Keratinocyte (primary cell): ENCODE measurements around the gene MMP28. TPM values are rescaled to one million over a fixed set of nuclear protein-coding genes. Genes with fewer than 3 reads are reported as not detected.

Experiments used
- DNase-seq: peaks from one replicate; pipeline ENCODE4 v3.0.0-alpha.2; 2011; ENCODE audit warnings: low read depth, missing footprints, low spot score
- FAIRE-seq: peaks from 2 replicates; lab custom pipeline; 2011; peaks lifted over from hg19 to GRCh38; lab: Jason Lieb, UNC
- H2AFZ ChIP-seq: 2 replicates; pipeline ENCODE4 v1.6.0; 2012; ENCODE audit warnings: low read length, control low read depth, inconsistent platforms; ENCODE audit not compliant: control insufficient read depth
- H3K27ac ChIP-seq: 2 replicates; pipeline ENCODE4 v1.5.1; 2011; ENCODE audit warnings: low read length; ENCODE audit not compliant: control insufficient read depth, insufficient read depth
- H3K27me3 ChIP-seq: 3 replicates; pipeline ENCODE4 v1.6.0; 2011; ENCODE audit warnings: low read length; ENCODE audit not compliant: control insufficient read depth, insufficient read depth; ENCODE audit errors: extremely low read depth
- H3K36me3 ChIP-seq, 2 experiments: 2 replicates in 1 of 2; 3 replicates in 1 of 2; pipeline ENCODE4 v1.5.1; 2011; ENCODE audit warnings: low read length in 2 of 2, mild to moderate bottlenecking in 1 of 2; ENCODE audit not compliant: control insufficient read depth in 2 of 2, insufficient read depth in 2 of 2; ENCODE audit errors: extremely low read depth in 1 of 2
- H3K4me1 ChIP-seq: 3 replicates; pipeline ENCODE4 v1.5.1; 2011; ENCODE audit warnings: low read length; ENCODE audit not compliant: control insufficient read depth, insufficient read depth; ENCODE audit errors: extremely low read depth
- H3K4me2 ChIP-seq: 3 replicates; pipeline ENCODE4 v1.6.0; 2011; ENCODE audit warnings: low read depth, low read length; ENCODE audit not compliant: control insufficient read depth, insufficient read depth; ENCODE audit errors: extremely low read depth
- H3K4me3 ChIP-seq, 3 experiments: fragments of 200-600 bp in 1 of 3; sonication (generic) in 1 of 3; 2 replicates in 2 of 3; 3 replicates in 1 of 3; pipeline ENCODE4 v1.5.1; 2011 to 2016; ENCODE audit warnings: low read length in 3 of 3, mild to moderate bottlenecking in 3 of 3, control low read depth in 2 of 3, inconsistent platforms in 1 of 3, low read depth in 1 of 3, mixed read lengths in 1 of 3, mixed run types in 1 of 3, moderate library complexity in 1 of 3; ENCODE audit not compliant: control insufficient read depth in 2 of 3, insufficient read depth in 2 of 3; ENCODE audit errors: extremely low read depth in 1 of 3
- H3K79me2 ChIP-seq: 2 replicates; pipeline ENCODE4 v1.6.0; 2012; ENCODE audit warnings: low read length; ENCODE audit not compliant: control insufficient read depth, insufficient read depth
- H3K9ac ChIP-seq: 3 replicates; pipeline ENCODE4 v1.6.0; 2011; ENCODE audit warnings: low read length; ENCODE audit not compliant: control insufficient read depth, insufficient read depth; ENCODE audit errors: extremely low read depth
- H3K9me1 ChIP-seq: 3 replicates; pipeline ENCODE4 v1.6.0; 2011; ENCODE audit warnings: low read length; ENCODE audit not compliant: control insufficient read depth, insufficient read depth; ENCODE audit errors: extremely low read depth
- H3K9me3 ChIP-seq: 2 replicates; pipeline ENCODE4 v1.5.1; 2012; ENCODE audit warnings: low read depth, low read length; ENCODE audit not compliant: control insufficient read depth
- H4K20me1 ChIP-seq: 3 replicates; pipeline ENCODE4 v1.6.0; 2011; ENCODE audit warnings: low read length; ENCODE audit not compliant: control insufficient read depth, insufficient read depth; ENCODE audit errors: extremely low read depth
- CTCF ChIP-seq, 3 experiments: IDR thresholded peaks in 1 of 3; conservative IDR thresholded peaks in 1 of 3; optimal IDR thresholded peaks in 1 of 3; 2 replicates in 2 of 3; 3 replicates in 1 of 3; pipeline versions ENCODE3 to v1.5.1; 2011; ENCODE audit warnings: low read length in 3 of 3, mild to moderate bottlenecking in 3 of 3, moderate library complexity in 2 of 3, control low read depth in 1 of 3, inconsistent platforms in 1 of 3; ENCODE audit not compliant: insufficient read depth in 2 of 3; ENCODE audit errors: extremely low read depth in 1 of 3
- EZH2 ChIP-seq: IDR thresholded peaks from one replicate; pipeline ENCODE4 v1.6.1; 2012; ENCODE audit warnings: inconsistent platforms, mild to moderate bottlenecking, low read length, moderate library complexity
- dilution Hi-C: fragments of 300-500 bp; cut with MboI; formaldehyde crosslinking; loops from one replicate; pipeline ENCODE4 v1.7.0; 2020; ENCODE audit warnings: low sequenced_read_pairs; ENCODE audit not compliant: extremely low pct_ligation_motif_present
- polyA plus RNA-seq, 5 experiments: library from polyadenylated mRNA; depleted of rRNA in 3 of 5; stranded (reverse) in 3 of 5; stranded (forward) in 1 of 5; unstranded in 1 of 5; fragments of >200 nt; gene quantifications; 1 replicate in 1 of 5; 2 replicates in 3 of 5; 3 replicates in 1 of 5; pipeline versions ENCODE4 v1.2.1 to v1.2.3, GENCODE V29; 2011 to 2012; ENCODE audit warnings: missing spikeins in 2 of 5, low read depth in 1 of 5, low replicate concordance in 1 of 5

The MMP28 gene
- polyA plus RNA-seq, 1 donor (not counting 4 experiments of a cell fraction or from before 2014, with no cell fraction given): 21.3 TPM

- Histone ChIP-seq H4K20me1 (no peaks in the 10 kb centered on the region), H3K27ac (no peak overlapping the region), H3K4me1 (peaks cover 27% of the 10 kb centered on the region), H3K9me1 (no peaks in the 10 kb centered on the region), H3K79me2 (no peaks in the 10 kb centered on the region), H3K9ac (no peak overlapping the region), H3K36me3 (no peaks in the 10 kb centered on the region), H3K4me2 (no peak overlapping the region), H3K4me3 (no peak overlapping the region), H2AFZ (no peak overlapping the region), H3K27me3 (no peaks in the 10 kb centered on the region), H3K9me3 (no peaks in the 10 kb centered on the region)
- FAIRE-seq (no peak), DNase-seq (no peak)
- dilution Hi-C loops: no loop called here
- no peak for TF ChIP-seq EZH2
- no peak for TF ChIP-seq CTCF (optimal IDR thresholded peaks at IDR 0.05 in 1 of 3, IDR thresholded peaks at IDR 0.05 in 1 of 3, conservative IDR thresholded peaks at IDR 0.05 in 1 of 3; ENCODE audit: extremely low read depth in 1 of 3, insufficient read depth in 2 of 3, low read length in 3 of 3)
Observed at GRCh38 chr17:35796942-35797341, 1.5 kb upstream of the MMP28 start.

- Histone ChIP-seq H3K9me1 (no peaks in the 10 kb centered on the region), H2AFZ (peak overlapping the region; percentile 54), H3K9ac (peak overlapping the region; percentile 80), H3K79me2 (no peaks in the 10 kb centered on the region), H3K4me1 (peaks cover 38% of the 10 kb centered on the region), H3K36me3 (no peaks in the 10 kb centered on the region), H3K4me3 (peak overlapping the region in 2 of 3 experiments; percentile 66 to 79), H3K9me3 (no peaks in the 10 kb centered on the region), H4K20me1 (no peaks in the 10 kb centered on the region), H3K4me2 (peak overlapping the region; percentile 83), H3K27ac (no peak overlapping the region), H3K27me3 (no peaks in the 10 kb centered on the region)
- no peak for DNase-seq
- TF ChIP-seq EZH2 (no peak), CTCF (optimal IDR thresholded peaks at IDR 0.05 in 1 of 3, IDR thresholded peaks at IDR 0.05 in 1 of 3, conservative IDR thresholded peaks at IDR 0.05 in 1 of 3; ENCODE audit: extremely low read depth in 1 of 3, insufficient read depth in 2 of 3, low read length in 3 of 3) (no peak)
- dilution Hi-C loops: no loop called here
- FAIRE-seq: no peak
Observed at GRCh38 chr17:35795871-35796265, 427 bp upstream of the MMP28 start.
